Rectal smooth muscle tissue (tissue), 1 donor: ENCODE measurements around the gene SPATS2L.

Source experiments
- H3K27ac ChIP-seq: one replicate; pipeline ENCODE4 v1.7.0; 2013; ENCODE audit warnings: low read depth, low read length, inconsistent platforms
- H3K27me3 ChIP-seq: one replicate; pipeline ENCODE4 v1.7.0; 2013; ENCODE audit warnings: low read length; ENCODE audit not compliant: control insufficient read depth, insufficient read depth
- H3K36me3 ChIP-seq: one replicate; pipeline ENCODE4 v1.7.0; 2013; ENCODE audit warnings: low read length; ENCODE audit not compliant: control insufficient read depth, insufficient read depth
- H3K4me1 ChIP-seq: one replicate; pipeline ENCODE4 v1.7.0; 2013; ENCODE audit warnings: low read length; ENCODE audit not compliant: control insufficient read depth, insufficient read depth
- H3K4me3 ChIP-seq: one replicate; pipeline ENCODE4 v1.7.0; 2013; ENCODE audit warnings: low read length
- H3K9ac ChIP-seq: one replicate; pipeline ENCODE4 v1.7.0; 2013; ENCODE audit warnings: low read length

The SPATS2L gene

GRCh38 chr2:200306196-200306930 lies at the start of gene SPATS2L:
SPATS2L (plus strand) TSS chr2:200306693; CDS start chr2:200389245, 82,552 bp downstream.
- H3K27me3 ChIP-seq, result no peaks in the 10 kb centered on the region
- H3K9ac ChIP-seq, result peak within 1 kb of the TSS; percentile 47
- no peaks in the 10 kb centered on the region for H3K36me3 ChIP-seq
- peak within 1 kb of the TSS; percentile 84 for H3K27ac ChIP-seq
- peaks cover 13% of the 10 kb centered on the region for H3K4me1 ChIP-seq
- peak within 1 kb of the TSS; percentile 89 for H3K4me3 ChIP-seq

GRCh38 chr2:200257570-200257969 lies 48.9 kb upstream of the SPATS2L start:
- Histone ChIP-seq H3K27ac (no peak overlapping the region), H3K4me1 (peaks cover 3% of the 10 kb centered on the region), H3K27me3 (no peaks in the 10 kb centered on the region)

GRCh38 chr2:200258081-200258480 lies 48.4 kb upstream of the SPATS2L start:
- H3K36me3 ChIP-seq, result no peaks in the 10 kb centered on the region
- H3K27ac ChIP-seq, result no peak overlapping the region
- no peak overlapping the region for H3K9ac ChIP-seq

More at GRCh38 chr2:200257570-200257969, 48.9 kb upstream of the SPATS2L start:
- Histone ChIP-seq H3K4me3 (no peak overlapping the region), H3K36me3 (no peaks in the 10 kb centered on the region), H3K9ac (no peak overlapping the region)

GRCh38 chr2:200258881-200259576 lies 47.5 kb upstream of the SPATS2L start:
- Histone ChIP-seq H3K27me3 (no peaks in the 10 kb centered on the region), H3K9ac (no peak overlapping the region), H3K36me3 (no peaks in the 10 kb centered on the region), H3K4me3 (no peak overlapping the region), H3K27ac (no peak overlapping the region), H3K4me1 (no peaks in the 10 kb centered on the region)

More at GRCh38 chr2:200258081-200258480, 48.4 kb upstream of the SPATS2L start:
- H3K4me3 ChIP-seq, result no peak overlapping the region
- no peaks in the 10 kb centered on the region for H3K4me1 ChIP-seq
- H3K27me3 ChIP-seq, result no peaks in the 10 kb centered on the region

- H3K4me3 ChIP-seq, result no peak overlapping the region
- no peaks in the 10 kb centered on the region for H3K27me3 ChIP-seq
- H3K4me1 ChIP-seq, result no peaks in the 10 kb centered on the region
- no peak overlapping the region for H3K27ac ChIP-seq
- no peak overlapping the region for H3K9ac ChIP-seq
- no peaks in the 10 kb centered on the region for H3K36me3 ChIP-seq
Measured at GRCh38 chr2:200259577-200259957, 46.9 kb upstream of the SPATS2L start.

- H3K9ac ChIP-seq, result no peak overlapping the region
Measured at GRCh38 chr2:200262047-200262446, 44.4 kb upstream of the SPATS2L start.

GRCh38 chr2:200263279-200263678 lies 43.2 kb upstream of the SPATS2L start:
- Histone ChIP-seq H3K27me3 (no peaks in the 10 kb centered on the region), H3K9ac (no peak overlapping the region), H3K4me3 (no peak overlapping the region), H3K27ac (no peak overlapping the region), H3K36me3 (no peaks in the 10 kb centered on the region), H3K4me1 (no peaks in the 10 kb centered on the region)

More at GRCh38 chr2:200262047-200262446, 44.4 kb upstream of the SPATS2L start:
- Histone ChIP-seq H3K4me1 (no peaks in the 10 kb centered on the region), H3K27me3 (no peaks in the 10 kb centered on the region), H3K36me3 (no peaks in the 10 kb centered on the region), H3K4me3 (no peak overlapping the region), H3K27ac (no peak overlapping the region)

GRCh38 chr2:200264631-200265030 lies 41.9 kb upstream of the SPATS2L start:
- Histone ChIP-seq H3K27ac (no peak overlapping the region), H3K4me3 (no peak overlapping the region), H3K36me3 (no peaks in the 10 kb centered on the region)

GRCh38 chr2:200266406-200266805 lies 40.1 kb upstream of the SPATS2L start:
- no peaks in the 10 kb centered on the region for H3K36me3 ChIP-seq
- no peaks in the 10 kb centered on the region for H3K4me1 ChIP-seq
- no peak overlapping the region for H3K27ac ChIP-seq
- no peak overlapping the region for H3K4me3 ChIP-seq
- H3K27me3 ChIP-seq, result no peaks in the 10 kb centered on the region
- no peak overlapping the region for H3K9ac ChIP-seq

More at GRCh38 chr2:200264631-200265030, 41.9 kb upstream of the SPATS2L start:
- Histone ChIP-seq H3K27me3 (no peaks in the 10 kb centered on the region), H3K4me1 (no peaks in the 10 kb centered on the region), H3K9ac (no peak overlapping the region)

GRCh38 chr2:200267350-200267749 lies 39.1 kb upstream of the SPATS2L start:
- Histone ChIP-seq H3K36me3 (no peaks in the 10 kb centered on the region), H3K27ac (no peak overlapping the region), H3K4me3 (no peak overlapping the region), H3K27me3 (no peaks in the 10 kb centered on the region), H3K4me1 (no peaks in the 10 kb centered on the region), H3K9ac (no peak overlapping the region)

- H3K27ac ChIP-seq, result no peak overlapping the region
- no peak overlapping the region for H3K4me3 ChIP-seq
- no peaks in the 10 kb centered on the region for H3K4me1 ChIP-seq
- no peak overlapping the region for H3K9ac ChIP-seq
- H3K36me3 ChIP-seq, result no peaks in the 10 kb centered on the region
- no peaks in the 10 kb centered on the region for H3K27me3 ChIP-seq
Measured at GRCh38 chr2:200270732-200271131, 35.8 kb upstream of the SPATS2L start.

GRCh38 chr2:200272320-200272719 lies 34.2 kb upstream of the SPATS2L start:
- no peaks in the 10 kb centered on the region for H3K36me3 ChIP-seq
- H3K4me3 ChIP-seq, result no peak overlapping the region
- no peaks in the 10 kb centered on the region for H3K4me1 ChIP-seq
- no peaks in the 10 kb centered on the region for H3K27me3 ChIP-seq
- no peak overlapping the region for H3K27ac ChIP-seq
- no peak overlapping the region for H3K9ac ChIP-seq
